Fibroblast of the aortic adventitia (primary cell): ENCODE data around the gene OTOP3. TPM values are rescaled to one million over a fixed set of nuclear protein-coding genes. Genes with fewer than 3 reads are reported as not detected.

Experiments
- DNase-seq: peaks from one replicate; pipeline ENCODE4 v3.0.0-alpha.2; 2010; ENCODE audit warnings: low read depth
- H3K4me3 ChIP-seq: 2 replicates; pipeline ENCODE4 v1.5.1; 2011; ENCODE audit warnings: low read depth, mild to moderate bottlenecking, control low read depth, low read length, moderate library complexity
- total RNA-seq: library from RNA; depleted of rRNA; stranded (reverse); fragments of >200 nt; gene quantifications from 2 replicates; pipeline ENCODE4 v1.2.3, GENCODE V29; 2012; ENCODE audit warnings: low replicate concordance
- TF ChIP-seq, protein P1 (sequence below): IDR thresholded peaks from 2 replicates; pipeline ENCODE4 v1.5.1; 2011; ENCODE audit warnings: mild to moderate bottlenecking, low read length, control low read depth, inconsistent platforms; ENCODE audit not compliant: insufficient read depth

The OTOP3 gene, protein sequence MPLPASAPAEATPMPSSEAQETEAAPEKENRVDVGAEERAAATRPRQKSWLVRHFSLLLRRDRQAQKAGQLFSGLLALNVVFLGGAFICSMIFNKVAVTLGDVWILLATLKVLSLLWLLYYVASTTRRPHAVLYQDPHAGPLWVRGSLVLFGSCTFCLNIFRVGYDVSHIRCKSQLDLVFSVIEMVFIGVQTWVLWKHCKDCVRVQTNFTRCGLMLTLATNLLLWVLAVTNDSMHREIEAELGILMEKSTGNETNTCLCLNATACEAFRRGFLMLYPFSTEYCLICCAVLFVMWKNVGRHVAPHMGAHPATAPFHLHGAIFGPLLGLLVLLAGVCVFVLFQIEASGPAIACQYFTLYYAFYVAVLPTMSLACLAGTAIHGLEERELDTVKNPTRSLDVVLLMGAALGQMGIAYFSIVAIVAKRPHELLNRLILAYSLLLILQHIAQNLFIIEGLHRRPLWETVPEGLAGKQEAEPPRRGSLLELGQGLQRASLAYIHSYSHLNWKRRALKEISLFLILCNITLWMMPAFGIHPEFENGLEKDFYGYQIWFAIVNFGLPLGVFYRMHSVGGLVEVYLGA
- not detected in 2 replicates for total RNA-seq

DNA sequence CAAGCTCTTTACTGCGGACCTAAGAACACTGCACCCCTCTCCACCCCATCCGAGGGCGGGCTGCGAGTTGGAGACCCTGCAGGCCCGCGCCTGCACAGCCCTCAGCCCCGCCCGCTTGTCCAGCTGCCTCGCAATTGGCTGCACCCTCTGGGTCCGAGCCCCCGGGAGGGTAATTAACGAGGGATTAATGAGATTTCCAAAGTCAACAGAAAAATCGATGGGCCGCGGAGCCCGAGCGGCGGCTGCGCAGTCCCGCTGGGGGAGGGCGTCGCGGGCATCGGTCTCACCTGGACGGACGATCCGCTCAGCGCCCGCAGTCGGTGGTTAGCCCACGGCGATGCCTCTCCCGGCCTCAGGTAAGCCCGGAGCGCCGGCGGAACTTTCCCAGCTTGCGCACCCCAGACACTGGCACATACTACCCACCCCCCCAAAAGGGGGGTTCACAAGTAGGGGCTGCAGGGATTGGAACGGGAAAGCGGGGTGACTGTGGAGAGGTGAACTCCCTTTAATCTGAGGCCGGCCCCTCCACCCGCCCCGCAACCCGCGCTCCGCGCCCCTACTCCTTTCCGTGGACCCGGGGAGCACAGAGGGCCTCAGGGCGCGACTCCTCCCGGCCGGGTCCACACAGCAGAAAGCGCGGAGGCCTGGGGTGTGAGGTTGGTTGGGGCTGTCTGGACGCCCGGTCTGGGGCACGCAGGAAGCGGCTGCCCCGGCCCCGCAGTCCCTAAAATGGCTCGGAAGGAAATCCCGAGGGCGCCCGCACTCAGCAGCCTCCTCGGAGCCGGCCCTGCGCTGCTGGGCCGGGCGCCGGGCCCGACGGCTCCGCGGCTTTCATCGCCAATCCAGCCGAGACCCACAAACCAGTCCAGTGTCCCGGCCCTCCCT lies at the start of gene OTOP3:
OTOP3 (plus strand) TSS at position 314 of the 885 bp plus-strand sequence; CDS start at position 338, 24 bp downstream.
- no peak for DNase-seq
- H3K4me3 ChIP-seq, result no peak within 1 kb of the TSS
- TF ChIP-seq, protein P1, sequence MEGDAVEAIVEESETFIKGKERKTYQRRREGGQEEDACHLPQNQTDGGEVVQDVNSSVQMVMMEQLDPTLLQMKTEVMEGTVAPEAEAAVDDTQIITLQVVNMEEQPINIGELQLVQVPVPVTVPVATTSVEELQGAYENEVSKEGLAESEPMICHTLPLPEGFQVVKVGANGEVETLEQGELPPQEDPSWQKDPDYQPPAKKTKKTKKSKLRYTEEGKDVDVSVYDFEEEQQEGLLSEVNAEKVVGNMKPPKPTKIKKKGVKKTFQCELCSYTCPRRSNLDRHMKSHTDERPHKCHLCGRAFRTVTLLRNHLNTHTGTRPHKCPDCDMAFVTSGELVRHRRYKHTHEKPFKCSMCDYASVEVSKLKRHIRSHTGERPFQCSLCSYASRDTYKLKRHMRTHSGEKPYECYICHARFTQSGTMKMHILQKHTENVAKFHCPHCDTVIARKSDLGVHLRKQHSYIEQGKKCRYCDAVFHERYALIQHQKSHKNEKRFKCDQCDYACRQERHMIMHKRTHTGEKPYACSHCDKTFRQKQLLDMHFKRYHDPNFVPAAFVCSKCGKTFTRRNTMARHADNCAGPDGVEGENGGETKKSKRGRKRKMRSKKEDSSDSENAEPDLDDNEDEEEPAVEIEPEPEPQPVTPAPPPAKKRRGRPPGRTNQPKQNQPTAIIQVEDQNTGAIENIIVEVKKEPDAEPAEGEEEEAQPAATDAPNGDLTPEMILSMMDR, result no peak

DNA sequence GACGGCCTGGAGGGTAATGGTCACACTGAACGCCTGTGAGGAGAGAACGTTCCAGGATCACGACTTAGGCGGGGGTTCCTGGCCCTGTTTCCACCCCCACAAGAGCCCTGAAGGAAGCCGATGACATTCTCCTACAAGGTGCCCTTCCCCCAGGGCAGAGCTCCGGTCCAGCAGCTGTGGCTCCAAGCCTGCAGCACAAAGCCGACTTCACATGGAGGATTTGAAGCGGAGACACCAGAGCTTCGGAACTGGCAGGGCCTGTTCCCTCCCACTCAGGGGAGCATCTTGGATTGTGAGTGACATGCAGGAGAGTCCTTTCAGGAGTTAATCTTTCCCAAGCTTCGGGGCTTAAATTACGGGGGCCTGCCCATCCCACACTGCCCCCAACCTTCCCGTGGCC lies 47.2 kb upstream of the OTOP3 start:
- TF ChIP-seq, protein P1, result no peak
- DNase-seq, result no peak

DNA sequence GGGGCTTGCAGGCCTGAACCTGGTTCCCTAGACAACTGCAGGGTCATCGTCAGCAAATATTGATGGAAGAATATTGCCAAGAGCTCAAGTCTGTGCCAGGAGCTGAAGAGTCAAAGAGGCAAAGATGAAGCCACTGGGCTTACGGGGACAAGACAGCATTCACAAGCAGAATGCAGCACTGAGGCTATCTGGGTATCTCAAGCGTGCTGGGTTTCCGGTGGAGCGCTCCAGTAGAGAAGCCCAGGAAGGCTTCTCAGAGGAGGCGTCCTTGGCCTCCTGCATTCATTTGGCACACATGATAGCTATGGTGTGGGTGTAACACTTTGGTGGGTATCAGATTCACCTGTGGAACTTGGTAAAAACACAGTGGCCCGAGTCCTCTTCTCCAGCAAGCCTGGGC lies 45.1 kb upstream of the OTOP3 start:
- H3K4me3 ChIP-seq, result no peak overlapping the region
- TF ChIP-seq, protein P1, result no peak
- DNase-seq, result no peak

More for the DNA sequence above, 47.2 kb upstream of the OTOP3 start:
- no peak overlapping the region for H3K4me3 ChIP-seq

DNA sequence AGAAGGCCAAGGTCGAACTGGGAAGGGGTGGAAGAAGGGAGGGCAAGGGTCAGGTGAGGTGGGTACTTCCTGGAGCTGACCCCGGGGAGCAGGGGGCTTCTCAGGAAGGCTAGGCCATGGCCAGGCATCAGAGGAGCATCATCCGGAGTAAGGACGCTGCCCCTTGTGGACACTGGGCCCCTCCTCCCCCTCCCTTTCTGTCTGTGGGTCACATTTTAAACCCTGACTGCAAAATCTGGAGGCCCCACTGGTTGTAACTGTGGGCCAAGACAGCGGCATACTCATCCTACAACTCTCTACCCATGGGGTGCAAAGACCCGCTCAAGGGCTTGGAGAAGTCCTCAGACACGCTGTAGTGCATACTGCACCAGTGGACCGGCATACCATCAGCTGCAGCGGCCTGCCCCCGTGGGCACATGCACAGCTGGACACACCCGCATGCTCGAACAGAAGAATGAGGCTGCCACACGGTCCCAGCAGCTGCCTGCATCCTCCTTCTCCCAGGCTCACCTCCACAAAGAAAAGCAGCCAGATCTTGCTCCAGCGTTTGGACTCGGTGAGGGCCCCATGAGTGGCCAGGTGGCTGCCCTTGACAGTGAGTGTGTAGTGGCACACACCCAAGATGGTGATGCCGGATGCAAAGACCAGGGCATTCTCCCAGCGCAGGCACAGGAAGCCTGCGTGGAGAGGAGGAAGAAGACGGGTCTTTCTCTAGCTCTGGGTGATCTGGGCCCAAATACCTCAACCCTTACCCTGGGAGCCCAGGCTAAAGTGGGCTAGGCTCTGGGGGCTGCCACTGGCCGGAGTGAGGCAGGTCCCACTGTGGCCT lies 43.5 kb upstream of the OTOP3 start:
- DNase-seq, result no peak
- TF ChIP-seq, protein P1, result no peak
- no peak overlapping the region for H3K4me3 ChIP-seq

DNA sequence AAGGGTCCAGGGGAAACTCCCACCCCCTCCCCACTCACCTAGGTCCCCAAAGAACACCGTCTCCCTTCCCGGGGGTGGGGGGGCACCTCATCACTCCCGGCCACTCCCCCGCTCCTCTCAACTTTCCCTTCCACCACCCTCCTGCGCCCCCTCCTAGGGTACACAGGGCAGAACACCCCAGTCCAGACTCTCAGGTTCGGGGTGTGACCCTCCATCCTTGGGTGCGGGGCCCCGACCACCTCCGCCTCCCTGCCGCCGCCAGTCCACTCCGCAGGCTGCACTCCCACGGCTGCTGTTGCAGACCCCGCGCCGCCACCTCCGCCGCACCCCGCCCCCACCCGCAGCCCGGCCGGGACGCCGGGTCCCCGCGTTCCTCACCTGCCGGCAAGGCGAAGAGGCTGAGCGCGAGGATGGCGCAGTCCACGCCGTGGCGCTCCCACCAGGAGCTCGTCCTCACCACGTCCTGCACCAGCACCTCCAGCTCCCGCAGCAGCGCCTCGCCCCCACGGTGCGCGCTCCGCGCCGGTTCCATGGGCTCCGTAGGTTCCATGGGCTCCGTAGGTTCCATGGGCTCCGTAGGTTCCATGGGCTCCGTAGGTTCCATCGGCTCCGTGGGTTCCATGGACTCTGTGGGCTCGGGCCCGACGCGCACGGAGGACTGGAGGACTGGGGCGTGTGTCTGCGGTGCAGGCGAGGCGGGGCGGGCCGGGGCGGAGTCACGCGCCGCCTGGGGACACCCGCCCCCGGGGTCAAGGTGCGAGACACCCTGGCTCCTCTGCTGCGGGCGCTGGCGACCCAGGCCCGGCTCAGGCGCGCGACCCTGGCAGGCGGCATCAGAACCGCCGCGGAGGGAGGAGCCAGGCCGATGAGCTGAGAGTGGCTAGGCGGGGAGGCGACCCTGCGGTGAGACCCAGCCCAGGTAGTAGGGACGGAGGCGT lies 42.5 kb upstream of the OTOP3 start, which contains the start of gene FADS6:
FADS6 (minus strand) TSS at position 660 of the 938 bp plus-strand sequence; CDS start at position 622, 38 bp downstream.
- H3K4me3 ChIP-seq, result no peak within 1 kb of the TSS
- TF ChIP-seq, protein P1, result no peak

More for the DNA sequence above, 42.5 kb upstream of the OTOP3 start, which contains the start of gene FADS6:
- DNase-seq, result no peak
